Spleen (tissue), 11 donors: Measurements from ENCODE around the gene FBXW8. TPM values are rescaled to one million over a fixed set of nuclear protein-coding genes. Genes with fewer than 3 reads are reported as not detected.

Experiments used
- DNase-seq: peaks from one replicate; pipeline ENCODE4 v3.0.0-alpha.2; 2020
- H3K27ac ChIP-seq, 8 donors: fragments of 200-600 bp; sonication (generic) in 7 of 8; 1 replicate in 4 of 8; 2 replicates in 4 of 8; pipeline versions ENCODE4 v1.5.0 to v1.8.0; 2016 to 2021; ENCODE audit warnings: inconsistent platforms in 4 of 8, mild to moderate bottlenecking in 4 of 8, moderate library complexity in 1 of 8
- H3K27me3 ChIP-seq, 7 donors: fragments of 200-600 bp; sonication (generic) in 6 of 7; replicated peaks in 1 of 7; 1 replicate in 4 of 7; 2 replicates in 3 of 7; pipeline versions ENCODE4 v1.5.0 to v1.8.0; 2016 to 2021; ENCODE audit warnings: inconsistent platforms in 3 of 7, mild to moderate bottlenecking in 1 of 7
- H3K36me3 ChIP-seq, 6 donors: fragments of 200-600 bp; sonication (generic) in 5 of 6; 1 replicate in 4 of 6; 2 replicates in 2 of 6; pipeline versions ENCODE4 v1.5.0 to v1.8.0; 2016 to 2021; ENCODE audit warnings: inconsistent platforms in 2 of 6
- H3K4me1 ChIP-seq, 6 donors: fragments of 200-600 bp; sonication (generic) in 5 of 6; 1 replicate in 3 of 6; 2 replicates in 3 of 6; pipeline versions ENCODE4 v1.5.0 to v1.8.0; 2016 to 2021; ENCODE audit warnings: inconsistent platforms in 3 of 6
- H3K4me3 ChIP-seq, 8 donors: fragments of 200-600 bp; sonication (generic) in 7 of 8; 1 replicate in 4 of 8; 2 replicates in 4 of 8; pipeline versions ENCODE4 v1.5.0 to v1.8.0; 2016 to 2021; ENCODE audit warnings: inconsistent platforms in 4 of 8, mild to moderate bottlenecking in 4 of 8, moderate library complexity in 2 of 8
- H3K9me3 ChIP-seq, 8 donors: fragments of 200-600 bp; sonication (generic) in 7 of 8; 1 replicate in 4 of 8; 2 replicates in 4 of 8; pipeline versions ENCODE4 v1.5.0 to v1.8.0; 2016 to 2021; ENCODE audit warnings: inconsistent platforms in 4 of 8
- POLR2A ChIP-seq, 3 donors: fragments of 450-650 bp; IDR thresholded peaks; one replicate each; pipeline ENCODE4 v1.5.1; 2017; ENCODE audit warnings: antibody characterized with exemption in 3 of 3, mild to moderate bottlenecking in 1 of 3
- POLR2AphosphoS5 ChIP-seq, 3 donors: sonication (generic); formaldehyde crosslinking; IDR thresholded peaks; one replicate each; pipeline ENCODE4 v1.5.1; 2017; ENCODE audit warnings: antibody characterized with exemption in 3 of 3
- WGBS, 5 donors: extraction: QIAGEN DNeasy Blood & Tissue Kit in 3 of 5; methylation state at CpG; one replicate each; pipeline versions ENCODE4 v1.1.5 to v1.1.7; 2013 to 2018; 5-methylcytosine and 5-hydroxymethylcytosine counted together
- intact Hi-C: fragments of 100-400 bp; cut with DNase I; formaldehyde crosslinking; loops from one replicate; pipeline ENCODE4 v1.15.0; 2023; ENCODE audit warnings: low total_unique reads
- polyA plus RNA-seq, 3 donors: library from polyadenylated mRNA; stranded (reverse); fragments of 200-250 nt; gene quantifications; one replicate each; pipeline ENCODE4 v1.2.1, GENCODE V29; 2013
- total RNA-seq, 7 donors: library from RNA; depleted of rRNA in 3 of 7; stranded (reverse); fragments of >200 nt in 3 of 7; fragmentation: NEBNext Ultra II Directional in 4 of 7; extraction: Animal tissue kit (Norgen Biotek cat#: 25700) in 4 of 7; gene quantifications; one replicate each; pipeline versions ENCODE4 v1.1.0 to v1.2.1, GENCODE V29; 2016 to 2021
- TF ChIP-seq, protein P1 (sequence below), 11 experiments: fragments of 200-600 bp in 7 of 11; fragments of 450-650 bp in 4 of 11; sonication (generic) in 4 of 11; IDR thresholded peaks in 8 of 11; conservative IDR thresholded peaks in 3 of 11; 1 replicate in 7 of 11; 2 replicates in 4 of 11; pipeline versions ENCODE4 v1.4.0 to v1.8.0; 2016 to 2021; ENCODE audit warnings: antibody characterized with exemption in 11 of 11, inconsistent platforms in 4 of 11, mild to moderate bottlenecking in 1 of 11
- donor health status: healthy with polysubstance abuse.
- donor health status: DM: no; HTN: no; CAD: no; lungs with moderate emphysema.
- donor health status: DM: no; HTN: no; CAD: no.
- donor health status: Bipolar disorder and iron deficiency.
- donor health status: healthy.
- donor health status: DM: no; HTN: no; CAD: no.
- donor health status: DM: yes; HTN: yes; CAD: no.

The FBXW8 gene
- total and polyA plus RNA-seq, 10 donors: 2.2 to 17.3 (median 11.8) TPM

GRCh38 chr12:116890330-116890729, 20.4 kb upstream of the FBXW8 start:
- 93 to 98% (median 95%) methylated on average over 2 of the region's 2 CpGs for WGBS, 5 donors
- TF ChIP-seq, protein P1, sequence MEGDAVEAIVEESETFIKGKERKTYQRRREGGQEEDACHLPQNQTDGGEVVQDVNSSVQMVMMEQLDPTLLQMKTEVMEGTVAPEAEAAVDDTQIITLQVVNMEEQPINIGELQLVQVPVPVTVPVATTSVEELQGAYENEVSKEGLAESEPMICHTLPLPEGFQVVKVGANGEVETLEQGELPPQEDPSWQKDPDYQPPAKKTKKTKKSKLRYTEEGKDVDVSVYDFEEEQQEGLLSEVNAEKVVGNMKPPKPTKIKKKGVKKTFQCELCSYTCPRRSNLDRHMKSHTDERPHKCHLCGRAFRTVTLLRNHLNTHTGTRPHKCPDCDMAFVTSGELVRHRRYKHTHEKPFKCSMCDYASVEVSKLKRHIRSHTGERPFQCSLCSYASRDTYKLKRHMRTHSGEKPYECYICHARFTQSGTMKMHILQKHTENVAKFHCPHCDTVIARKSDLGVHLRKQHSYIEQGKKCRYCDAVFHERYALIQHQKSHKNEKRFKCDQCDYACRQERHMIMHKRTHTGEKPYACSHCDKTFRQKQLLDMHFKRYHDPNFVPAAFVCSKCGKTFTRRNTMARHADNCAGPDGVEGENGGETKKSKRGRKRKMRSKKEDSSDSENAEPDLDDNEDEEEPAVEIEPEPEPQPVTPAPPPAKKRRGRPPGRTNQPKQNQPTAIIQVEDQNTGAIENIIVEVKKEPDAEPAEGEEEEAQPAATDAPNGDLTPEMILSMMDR (IDR thresholded peaks at IDR 0.05 in 8 of 11, conservative IDR thresholded peaks at IDR 0.05 in 3 of 11): no peak
- no peak for TF ChIP-seq POLR2AphosphoS5 (IDR thresholded peaks at IDR 0.05)
- no peak for TF ChIP-seq POLR2A (IDR thresholded peaks at IDR 0.05)
- no peak overlapping the region for H3K27ac ChIP-seq
- peaks cover 0 to 12% (median 0%) of the 10 kb centered on the region in 7 donors for H3K27me3 ChIP-seq
- H3K4me1 ChIP-seq: peaks cover 0 to 5% (median 0%) of the 10 kb centered on the region in 6 donors
- H3K9me3 ChIP-seq: peaks cover 0 to 5% (median 2%) of the 10 kb centered on the region in 8 donors
- DNase-seq: no peak
- H3K36me3 ChIP-seq: no peaks in the 10 kb centered on the region
- intact Hi-C loops: no loop called here
- no peak overlapping the region for H3K4me3 ChIP-seq

GRCh38 chr12:116891019-116891418, 19.7 kb upstream of the FBXW8 start:
- H3K36me3 ChIP-seq: no peaks in the 10 kb centered on the region
- peaks cover 0 to 12% (median 0%) of the 10 kb centered on the region in 7 donors for H3K27me3 ChIP-seq
- peaks cover 0 to 5% (median 2%) of the 10 kb centered on the region in 8 donors for H3K9me3 ChIP-seq
- intact Hi-C loops: no loop called here
- 84 to 91% (median 86%) methylated on average over 3 of the region's 3 CpGs for WGBS, 5 donors
- H3K4me3 ChIP-seq: no peak overlapping the region
- TF ChIP-seq POLR2A (IDR thresholded peaks at IDR 0.05): no peak
- TF ChIP-seq POLR2AphosphoS5 (IDR thresholded peaks at IDR 0.05): no peak
- TF ChIP-seq, protein P1 (IDR thresholded peaks at IDR 0.05 in 8 of 11, conservative IDR thresholded peaks at IDR 0.05 in 3 of 11): no peak
- H3K27ac ChIP-seq: no peak overlapping the region
- DNase-seq: no peak
- H3K4me1 ChIP-seq: peaks cover 0 to 5% (median 0%) of the 10 kb centered on the region in 6 donors

GRCh38 chr12:116892349-116893140, 18.2 kb upstream of the FBXW8 start:
- no peaks in the 10 kb centered on the region for H3K36me3 ChIP-seq
- 78 to 84% (median 80%) methylated on average over 12 of the region's 12 CpGs for WGBS, 5 donors
- TF ChIP-seq, protein P1 (IDR thresholded peaks at IDR 0.05 in 8 of 11, conservative IDR thresholded peaks at IDR 0.05 in 3 of 11): no peak
- TF ChIP-seq POLR2AphosphoS5 (IDR thresholded peaks at IDR 0.05) (no peak), POLR2A (IDR thresholded peaks at IDR 0.05) (no peak)
- intact Hi-C loops: no loop called here
- H3K4me3 ChIP-seq: no peak overlapping the region
- H3K4me1 ChIP-seq: peaks cover 0 to 5% (median 0%) of the 10 kb centered on the region in 6 donors
- H3K9me3 ChIP-seq: peaks cover 0 to 5% (median 2%) of the 10 kb centered on the region in 8 donors
- peaks cover 0 to 9% (median 0%) of the 10 kb centered on the region in 7 donors for H3K27me3 ChIP-seq
- DNase-seq: no peak
- H3K27ac ChIP-seq: no peak overlapping the region

- Histone ChIP-seq H3K27ac (no peak overlapping the region), H3K36me3 (no peaks in the 10 kb centered on the region), H3K9me3 (peaks cover 0 to 5% (median 2%) of the 10 kb centered on the region in 8 donors), H3K27me3 (peaks cover 0 to 24% (median 0%) of the 10 kb centered on the region in 7 donors), H3K4me1 (no peaks in the 10 kb centered on the region), H3K4me3 (no peak overlapping the region)
- WGBS, 5 donors: 76 to 90% (median 83%) methylated on average over 3 of the region's 3 CpGs
- intact Hi-C loops: no loop called here
- no peak for TF ChIP-seq POLR2AphosphoS5 (IDR thresholded peaks at IDR 0.05)
- TF ChIP-seq, protein P1 (IDR thresholded peaks at IDR 0.05 in 8 of 11, conservative IDR thresholded peaks at IDR 0.05 in 3 of 11): no peak
- TF ChIP-seq POLR2A (IDR thresholded peaks at IDR 0.05): no peak
- DNase-seq: no peak
Measured at GRCh38 chr12:116894913-116895312, 15.8 kb upstream of the FBXW8 start.
